Lower leg skin (tissue), 3 donors: ENCODE data around the gene IL18.

Source experiments
- POLR2A ChIP-seq, 2 donors: fragments of 450-650 bp; IDR thresholded peaks; one replicate each; pipeline ENCODE4 v1.6.1; 2016 to 2017; ENCODE audit warnings: antibody characterized with exemption in 2 of 2, mild to moderate bottlenecking in 1 of 2, moderate library complexity in 1 of 2
- TF ChIP-seq, protein P1 (sequence below), 3 donors: fragments of 450-650 bp; IDR thresholded peaks; one replicate each; pipeline ENCODE4 v1.5.1; 2016; ENCODE audit warnings: antibody characterized with exemption in 3 of 3, mild to moderate bottlenecking in 3 of 3, moderate library complexity in 2 of 3

DNA sequence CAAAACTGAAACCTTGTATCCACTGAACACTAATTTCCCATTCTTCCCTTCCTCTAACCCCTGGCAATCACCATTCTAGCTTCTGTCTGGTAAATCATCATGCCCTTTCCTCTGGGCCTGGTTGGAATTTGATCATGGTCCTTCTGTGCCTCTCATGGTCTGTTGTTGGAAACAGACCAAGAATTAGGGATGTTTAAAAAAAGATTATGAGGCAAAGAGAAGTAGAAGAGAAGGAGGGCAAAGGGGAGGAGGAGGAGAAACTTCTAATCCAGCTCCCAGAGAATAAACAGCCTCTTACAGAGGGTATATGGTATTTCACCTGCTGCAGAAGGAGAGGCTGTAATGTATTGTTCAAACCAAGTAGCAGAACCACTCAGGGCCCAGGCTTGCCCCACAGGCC is 22.0 kb upstream of the IL18 start:
- TF ChIP-seq, protein P1, sequence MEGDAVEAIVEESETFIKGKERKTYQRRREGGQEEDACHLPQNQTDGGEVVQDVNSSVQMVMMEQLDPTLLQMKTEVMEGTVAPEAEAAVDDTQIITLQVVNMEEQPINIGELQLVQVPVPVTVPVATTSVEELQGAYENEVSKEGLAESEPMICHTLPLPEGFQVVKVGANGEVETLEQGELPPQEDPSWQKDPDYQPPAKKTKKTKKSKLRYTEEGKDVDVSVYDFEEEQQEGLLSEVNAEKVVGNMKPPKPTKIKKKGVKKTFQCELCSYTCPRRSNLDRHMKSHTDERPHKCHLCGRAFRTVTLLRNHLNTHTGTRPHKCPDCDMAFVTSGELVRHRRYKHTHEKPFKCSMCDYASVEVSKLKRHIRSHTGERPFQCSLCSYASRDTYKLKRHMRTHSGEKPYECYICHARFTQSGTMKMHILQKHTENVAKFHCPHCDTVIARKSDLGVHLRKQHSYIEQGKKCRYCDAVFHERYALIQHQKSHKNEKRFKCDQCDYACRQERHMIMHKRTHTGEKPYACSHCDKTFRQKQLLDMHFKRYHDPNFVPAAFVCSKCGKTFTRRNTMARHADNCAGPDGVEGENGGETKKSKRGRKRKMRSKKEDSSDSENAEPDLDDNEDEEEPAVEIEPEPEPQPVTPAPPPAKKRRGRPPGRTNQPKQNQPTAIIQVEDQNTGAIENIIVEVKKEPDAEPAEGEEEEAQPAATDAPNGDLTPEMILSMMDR (IDR thresholded peaks at IDR 0.05) = no peak
- TF ChIP-seq POLR2A (IDR thresholded peaks at IDR 0.05) = no peak
